GM18951 (cell line): ENCODE measurements around the gene TFPT.

Experiments used
- POLR2A ChIP-seq: IDR thresholded peaks from 4 replicates; pipeline ENCODE4 v1.6.1; 2011; ENCODE audit warnings: mild to moderate bottlenecking; ENCODE audit not compliant: insufficient read length, insufficient read depth; ENCODE audit errors: extremely low read depth
- in situ Hi-C: fragments of 300-500 bp; cut with MboI; formaldehyde crosslinking; loops from one replicate; pipeline ENCODE4 v1.12.0; 2022; ENCODE audit warnings: low sequenced_read_pairs, mixed read lengths, inconsistent platforms; ENCODE audit not compliant: unreplicated experiment

The TFPT gene

DNA sequence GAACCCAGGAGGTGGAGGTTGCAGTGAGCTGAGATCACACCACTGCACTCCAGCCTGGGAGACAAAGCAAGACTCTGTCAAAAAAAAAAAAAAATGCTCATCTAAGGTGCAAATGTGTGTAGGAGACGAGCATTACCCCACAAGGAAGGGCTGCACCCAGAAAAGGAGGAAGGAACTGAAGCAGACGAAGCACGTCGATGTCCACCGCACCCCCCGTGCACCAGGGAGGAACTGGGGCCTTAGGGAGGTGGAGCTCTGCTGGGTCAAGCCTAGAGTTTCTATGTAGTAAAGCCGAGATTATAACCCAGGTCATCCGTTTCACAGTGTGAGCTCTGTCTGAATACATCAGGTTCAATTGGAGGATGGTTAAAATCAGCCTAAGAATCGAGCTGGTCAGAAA lies 52.8 kb downstream of the TFPT start:
- in situ Hi-C loops, result no loop called here
- TF ChIP-seq POLR2A, result no peak
